Spleen (tissue), 7 donors: ENCODE results near the gene ADARB2.

Experiments used
- CTCF ChIP-seq, 11 experiments: fragments of 200-600 bp in 7 of 11; fragments of 450-650 bp in 4 of 11; sonication (generic) in 4 of 11; IDR thresholded peaks in 8 of 11; conservative IDR thresholded peaks in 3 of 11; 1 replicate in 7 of 11; 2 replicates in 4 of 11; pipeline versions ENCODE4 v1.4.0 to v1.8.0; 2016 to 2021; ENCODE audit warnings: antibody characterized with exemption in 11 of 11, inconsistent platforms in 4 of 11, mild to moderate bottlenecking in 1 of 11
- POLR2A ChIP-seq, 3 donors: fragments of 450-650 bp; IDR thresholded peaks; one replicate each; pipeline ENCODE4 v1.5.1; 2017; ENCODE audit warnings: antibody characterized with exemption in 3 of 3, mild to moderate bottlenecking in 1 of 3
- POLR2AphosphoS5 ChIP-seq, 3 donors: sonication (generic); formaldehyde crosslinking; IDR thresholded peaks; one replicate each; pipeline ENCODE4 v1.5.1; 2017; ENCODE audit warnings: antibody characterized with exemption in 3 of 3
- donor health status: DM: no; HTN: no; CAD: no; lungs with moderate emphysema.
- donor health status: DM: no; HTN: no; CAD: no.
- donor health status: DM: no; HTN: no; CAD: no.

DNA sequence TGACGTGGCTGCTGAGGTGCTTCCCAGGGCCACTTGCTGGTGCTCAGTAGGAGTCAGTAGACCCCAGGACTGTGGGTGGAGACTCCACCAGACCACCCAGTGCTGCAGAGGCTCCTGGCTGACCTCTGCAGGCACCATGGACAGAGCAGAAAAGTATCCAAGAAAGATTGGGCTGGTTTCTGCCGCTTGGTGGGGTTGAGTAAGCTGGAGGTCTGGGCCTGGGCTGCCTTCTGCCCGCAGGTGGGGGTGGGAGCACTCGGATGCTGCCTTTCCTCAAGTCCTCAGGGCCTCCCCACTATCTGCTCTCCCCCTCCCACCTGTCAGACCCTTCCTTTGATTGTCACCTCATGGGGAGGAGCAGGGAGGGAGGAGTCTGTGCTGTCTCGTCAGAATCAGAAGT is 589.5 kb downstream of the ADARB2 start:
- TF ChIP-seq POLR2A (IDR thresholded peaks at IDR 0.05) (no peak), CTCF (IDR thresholded peaks at IDR 0.05 in 8 of 11, conservative IDR thresholded peaks at IDR 0.05 in 3 of 11) (no peak), POLR2AphosphoS5 (IDR thresholded peaks at IDR 0.05) (no peak)
